HK-2 (cell line): ENCODE results near the gene ZRSR2.
"Not testable (repeated sequence)": the region's sequence is repeated elsewhere in the genome, so short reads cannot be mapped to it uniquely, and the experiment has no call there.

Experiments used
- DNase-seq: peaks from one replicate; pipeline ENCODE4 v3.0.0-alpha.2; 2018; ENCODE audit not compliant: unreplicated experiment

ZRSR2 gene, protein sequence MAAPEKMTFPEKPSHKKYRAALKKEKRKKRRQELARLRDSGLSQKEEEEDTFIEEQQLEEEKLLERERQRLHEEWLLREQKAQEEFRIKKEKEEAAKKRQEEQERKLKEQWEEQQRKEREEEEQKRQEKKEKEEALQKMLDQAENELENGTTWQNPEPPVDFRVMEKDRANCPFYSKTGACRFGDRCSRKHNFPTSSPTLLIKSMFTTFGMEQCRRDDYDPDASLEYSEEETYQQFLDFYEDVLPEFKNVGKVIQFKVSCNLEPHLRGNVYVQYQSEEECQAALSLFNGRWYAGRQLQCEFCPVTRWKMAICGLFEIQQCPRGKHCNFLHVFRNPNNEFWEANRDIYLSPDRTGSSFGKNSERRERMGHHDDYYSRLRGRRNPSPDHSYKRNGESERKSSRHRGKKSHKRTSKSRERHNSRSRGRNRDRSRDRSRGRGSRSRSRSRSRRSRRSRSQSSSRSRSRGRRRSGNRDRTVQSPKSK

DNA sequence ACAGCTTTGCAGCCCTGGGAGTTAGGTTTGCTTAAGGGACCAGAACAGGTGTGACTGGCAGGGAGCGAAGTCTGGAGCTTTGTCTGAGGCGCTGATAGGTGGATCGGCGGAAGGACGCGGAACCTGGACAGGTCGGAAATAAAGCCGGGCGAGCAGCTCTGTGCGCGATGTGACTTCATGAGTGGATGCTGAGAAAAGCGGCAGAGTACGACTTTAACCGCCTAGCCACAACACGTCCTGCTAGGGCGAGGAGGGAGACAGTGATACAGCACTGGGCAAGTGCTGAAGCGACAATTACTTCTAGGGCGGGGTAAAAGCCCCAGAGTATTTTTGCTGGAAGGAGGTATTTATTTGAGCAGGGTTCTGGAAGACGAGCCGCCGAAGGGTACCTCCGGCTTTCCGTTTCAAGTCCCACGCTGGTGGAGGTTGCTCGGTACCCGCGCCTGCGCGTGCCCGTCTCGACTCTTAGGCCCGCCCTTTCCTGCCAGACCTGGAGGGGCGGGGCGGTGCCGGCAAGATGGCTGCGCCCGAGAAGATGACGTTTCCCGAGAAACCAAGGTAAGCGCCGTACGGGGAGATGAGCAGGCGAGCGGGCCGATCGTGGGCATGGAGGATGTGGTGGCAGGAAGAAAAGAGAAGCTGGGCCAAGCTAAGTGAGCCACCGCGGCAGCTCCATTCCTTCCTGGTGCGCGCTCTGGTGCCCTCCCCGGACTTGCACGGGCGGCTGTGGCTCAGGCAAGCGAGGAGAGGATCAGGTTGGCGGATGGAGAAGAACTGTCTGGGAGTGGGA lies at the start of gene ZRSR2:
Gene ZRSR2, plus strand, starts transcription at position 506 of the 790 bp plus-strand sequence. Its CDS starts 12 bp downstream, at position 518.
- peak; percentile 79 for DNase-seq

GRCh38 chrX:15744181-15744867 lies 46.0 kb upstream of the ZRSR2 start:
- peak; percentile 2 for DNase-seq

DNA sequence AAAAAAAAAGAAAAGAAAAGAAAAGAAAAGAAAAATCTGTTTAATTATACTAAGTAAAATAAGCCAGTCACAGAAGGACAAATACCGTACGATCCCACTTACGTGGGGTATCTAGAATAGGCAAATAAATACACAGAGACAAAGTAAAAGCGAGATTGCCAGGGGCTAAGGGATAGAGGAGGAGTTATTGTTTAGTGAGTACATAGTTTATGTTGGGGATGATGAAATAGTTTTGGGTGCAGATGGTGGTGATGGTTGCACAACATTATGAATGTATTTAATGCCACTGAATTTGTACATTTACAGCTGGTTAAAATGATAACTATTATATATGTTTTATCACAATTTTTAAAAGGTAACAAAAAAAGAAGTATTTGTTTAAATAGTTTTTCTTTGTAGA lies 45.1 kb upstream of the ZRSR2 start:
- DNase-seq: no peak

- DNase-seq: not testable (repeated sequence)
Observed at GRCh38 chrX:15746651-15747050, 43.6 kb upstream of the ZRSR2 start.

- DNase-seq: no peak
Observed at GRCh38 chrX:15747626-15748173, 42.6 kb upstream of the ZRSR2 start.

GRCh38 chrX:15748841-15749240 lies 41.4 kb upstream of the ZRSR2 start:
- DNase-seq: no peak

- DNase-seq: no peak
Observed at GRCh38 chrX:15749642-15750610, 40.4 kb upstream of the ZRSR2 start.

DNA sequence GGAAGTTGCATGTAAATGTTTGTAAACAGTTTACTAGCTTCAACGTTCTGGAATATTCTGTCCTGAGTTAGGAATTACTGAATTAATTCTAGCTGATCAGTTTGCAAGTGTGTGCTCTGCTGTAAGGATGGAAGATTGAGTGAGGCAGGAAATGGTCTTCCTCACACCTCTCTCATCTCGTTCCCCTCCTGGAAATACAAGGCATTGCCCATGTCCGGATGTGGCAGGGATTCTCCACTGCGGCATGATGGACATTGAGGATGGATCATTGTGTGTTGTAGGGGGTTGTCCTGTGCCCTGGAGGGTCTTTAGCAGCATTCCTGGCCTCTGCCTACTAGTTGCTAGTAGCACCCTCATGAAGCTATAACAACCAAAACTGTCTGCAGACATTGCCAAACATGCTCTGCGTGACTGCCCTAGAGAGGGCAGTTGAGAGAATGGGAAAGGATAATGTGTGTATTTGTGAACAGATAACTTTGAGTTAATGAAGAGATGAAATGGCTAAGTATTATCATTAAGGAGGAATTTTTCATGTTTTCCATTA lies 39.6 kb upstream of the ZRSR2 start:
- no peak for DNase-seq

DNA sequence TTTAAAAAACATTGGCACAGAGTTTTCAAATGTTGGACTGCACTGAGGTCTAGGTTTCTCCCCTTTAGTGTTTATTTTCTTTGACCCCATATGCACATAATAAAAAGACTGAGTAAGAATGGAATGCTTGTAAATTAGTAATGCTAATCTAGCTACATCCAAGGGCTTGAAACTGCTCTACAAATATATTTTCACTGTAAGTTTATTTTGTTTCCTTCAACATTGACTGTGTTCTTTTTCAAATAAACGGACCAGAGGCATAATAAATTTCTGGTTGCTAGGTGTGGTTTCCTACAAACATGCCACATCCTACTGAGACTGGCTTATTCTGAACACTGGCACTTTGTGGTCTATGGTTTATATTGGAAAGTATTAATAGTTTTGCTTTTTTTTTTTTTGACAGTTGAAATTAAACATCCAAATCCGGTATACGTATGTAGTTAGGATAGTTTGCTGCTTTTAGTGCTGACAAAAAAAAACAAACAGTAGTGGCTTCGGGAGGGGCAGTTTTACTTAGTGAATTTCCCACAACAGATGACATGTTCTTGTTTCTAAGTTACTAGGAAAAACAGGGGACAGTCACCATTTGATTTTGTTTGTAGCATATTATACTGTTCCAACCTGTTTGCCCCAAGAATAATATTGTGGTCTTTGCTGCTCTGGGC lies 39.0 kb upstream of the ZRSR2 start:
- no peak for DNase-seq

- DNase-seq: no peak
Observed at GRCh38 chrX:15755091-15755490, 35.2 kb upstream of the ZRSR2 start.

DNA sequence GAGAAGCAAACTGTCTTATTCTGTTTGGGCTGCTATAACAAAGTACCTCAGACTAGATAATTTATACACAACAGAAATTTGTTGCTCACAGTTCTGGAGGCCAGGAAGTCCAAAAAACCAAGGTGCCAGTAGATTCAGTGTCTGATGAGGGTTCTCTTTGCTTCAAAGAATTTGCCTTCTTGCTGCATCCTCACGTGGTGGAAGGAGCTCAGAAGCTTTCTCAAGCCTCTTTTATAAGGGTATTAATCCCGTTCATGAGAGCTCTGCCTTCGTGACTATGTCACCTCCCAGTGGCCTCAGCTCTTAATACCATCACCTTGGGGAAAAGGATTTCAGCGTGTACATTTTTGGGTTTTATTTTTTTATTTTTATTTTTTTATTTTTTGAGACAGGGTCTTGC lies 32.1 kb upstream of the ZRSR2 start:
- no peak for DNase-seq

- not testable (repeated sequence) for DNase-seq
Observed at GRCh38 chrX:15759886-15760285, 30.4 kb upstream of the ZRSR2 start.

GRCh38 chrX:15761564-15762191 lies 28.6 kb upstream of the ZRSR2 start:
- no peak for DNase-seq

DNA sequence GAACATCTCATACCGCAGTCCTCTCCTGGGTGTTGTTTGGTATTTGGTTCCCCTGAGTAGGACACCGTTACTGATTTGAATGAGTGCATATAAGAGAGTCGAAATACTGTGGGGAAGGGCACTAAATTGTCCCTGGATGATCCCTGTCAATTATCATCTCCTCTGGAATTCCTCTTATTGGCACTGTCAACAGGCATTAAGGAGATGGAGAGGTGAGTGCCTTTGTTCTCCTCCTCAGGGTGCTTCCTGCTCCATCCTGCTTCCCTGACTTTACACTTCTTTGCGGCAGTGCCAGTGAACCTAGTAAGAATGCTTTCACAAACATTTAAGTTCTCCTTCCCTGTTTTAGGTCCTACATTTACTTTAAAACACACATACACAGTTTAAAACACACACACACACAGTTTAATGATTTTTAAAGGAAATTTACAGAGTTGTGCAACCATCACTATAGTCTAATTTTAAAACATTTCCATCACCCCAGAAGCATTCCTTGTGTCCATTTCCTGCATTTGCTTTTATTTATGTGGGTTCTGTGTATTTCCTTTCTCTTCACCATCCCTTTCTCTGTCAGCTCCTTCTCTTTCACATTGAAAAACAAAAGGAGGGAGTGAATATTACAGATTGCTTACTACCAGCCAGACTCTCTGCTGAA lies 20.9 kb upstream of the ZRSR2 start:
- DNase-seq: no peak

DNA sequence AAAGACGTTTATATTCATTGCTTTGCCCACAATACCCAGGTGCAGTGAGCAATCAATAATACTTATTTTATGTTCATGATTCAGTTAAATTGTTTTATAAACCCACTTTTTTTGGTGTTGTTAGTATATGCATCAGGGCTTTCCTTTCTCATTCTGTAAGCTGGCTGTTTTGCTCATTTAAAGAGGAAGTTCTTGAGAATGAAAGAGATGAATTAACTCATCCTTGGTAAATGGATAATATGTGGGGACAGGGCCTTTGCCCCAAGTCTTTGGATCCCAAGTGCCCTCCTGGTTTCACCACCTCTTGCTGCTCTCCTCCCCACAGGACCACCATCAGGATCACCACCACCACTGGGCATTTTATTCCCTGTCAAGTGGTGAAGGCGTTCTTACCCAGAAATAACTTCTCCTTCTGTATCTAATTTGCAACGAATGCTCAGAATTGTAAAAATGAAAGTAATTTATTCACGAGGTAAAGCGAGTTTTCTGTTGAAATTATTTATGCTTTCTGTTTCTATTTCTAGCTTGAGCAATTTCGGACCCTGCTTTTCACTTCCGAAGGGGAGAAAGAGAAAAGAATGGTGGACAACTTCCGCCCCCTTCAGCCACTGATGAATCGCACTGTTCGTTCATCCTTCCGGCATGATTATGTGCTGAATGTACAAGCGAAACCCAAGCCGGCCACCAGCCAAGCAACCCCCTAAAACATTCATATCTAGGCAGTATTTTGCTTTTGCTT lies 8.2 kb upstream of the ZRSR2 start:
- DNase-seq: no peak

GRCh38 chrX:15785176-15785750 lies 5.0 kb upstream of the ZRSR2 start:
- DNase-seq: no peak

DNA sequence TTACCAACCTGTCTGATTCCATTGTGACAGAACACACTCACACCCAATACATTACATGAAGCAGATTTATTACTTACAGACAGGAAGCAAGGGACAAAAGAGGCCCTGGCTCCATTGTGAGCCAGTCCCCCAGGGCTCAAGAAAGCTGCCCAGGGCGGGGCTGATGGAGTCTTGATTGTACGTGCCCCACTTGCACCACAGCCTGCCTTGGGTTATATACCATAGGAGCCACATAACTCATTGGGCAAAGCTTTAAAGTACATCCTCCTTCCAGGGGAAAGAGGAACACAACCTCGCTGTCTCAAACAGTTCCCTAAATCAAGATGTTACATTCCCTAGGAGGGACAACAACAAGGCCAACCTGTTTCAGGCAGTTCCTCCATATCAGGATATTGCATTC lies 3.4 kb upstream of the ZRSR2 start:
- no peak for DNase-seq

GRCh38 chrX:15790769-15791290 lies 546 bp downstream of the ZRSR2 start:
- no peak for DNase-seq
